ENCODE results near the gene SMAD9. TPM values are rescaled to one million over a fixed set of nuclear protein-coding genes. Genes with fewer than 3 reads are reported as not detected.

The SMAD9 gene
- total RNA-seq, 1 experiment from 2014 or later, result 1.1 TPM

DNA sequence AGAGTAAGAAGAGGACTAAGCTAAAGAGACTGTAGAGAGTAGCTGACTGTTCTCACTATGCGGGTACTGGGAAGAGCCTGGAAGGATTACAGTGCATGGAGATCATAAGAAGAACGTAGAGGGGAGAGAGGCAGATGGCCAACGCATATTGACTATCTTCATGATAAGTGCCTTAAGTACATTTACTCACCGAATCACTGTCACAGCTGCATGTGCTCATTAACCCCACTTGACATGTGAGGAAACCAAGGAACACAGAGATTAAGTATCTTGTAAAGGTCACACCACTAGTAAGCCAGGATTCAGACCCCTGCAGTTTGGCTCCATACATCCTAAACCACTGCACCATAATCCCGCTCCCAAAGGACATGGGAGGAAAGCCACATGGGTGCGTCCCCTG, 34.1 kb downstream of the SMAD9 start:
- Mint-ChIP-seq H3K27ac (no peak overlapping the region), H3K4me3 (no peak overlapping the region), H3K4me1 (peaks cover 30 to 35% of the 10 kb centered on the region in 2 experiments), H3K9me3 (no peaks in the 10 kb centered on the region), H3K27me3 (ENCODE audit: low read depth) (no peaks in the 10 kb centered on the region), H3K36me3 (ENCODE audit: insufficient read depth in 1 of 3, low read depth in 3 of 3) (no peaks in the 10 kb centered on the region)
- H4K20me1 ChIP-seq (ENCODE audit: control insufficient read depth, insufficient read depth, insufficient read length), result no peaks in the 10 kb centered on the region
- no peaks in the 10 kb centered on the region for H3K79me2 ChIP-seq (ENCODE audit: insufficient read depth, low read length)
- no peak overlapping the region for H2BK5ac ChIP-seq (ENCODE audit: insufficient read length, low read length)
- H3K9ac ChIP-seq (ENCODE audit: extremely low read depth, insufficient read length, low read length), result no peak overlapping the region
- H3T11ph ChIP-seq (ENCODE audit: low read length), result no peak overlapping the region
- H3K23ac ChIP-seq (ENCODE audit: insufficient read length, low read depth, low read length), result no peak overlapping the region
- no peak overlapping the region for H2AK5ac ChIP-seq (ENCODE audit: insufficient read length, low read length)
- no CpG with 5 or more reads among the region's 6 CpGs for WGBS (ENCODE audit: extremely low coverage, insufficient read length, low lambda C conversion rate)
- H3K79me1 ChIP-seq (ENCODE audit: insufficient read depth, low read depth, low read length, poor library complexity, severe bottlenecking), result no peaks in the 10 kb centered on the region
- H3K9me3 ChIP-seq (ENCODE audit: control insufficient read depth, low read depth, low read length), result no peaks in the 10 kb centered on the region
- H4K8ac ChIP-seq (replicated peaks; ENCODE audit: insufficient read length, low read depth, low read length), result no peak overlapping the region
- H2BK15ac ChIP-seq (ENCODE audit: low read depth, low read length), result no peak overlapping the region
- TF ChIP-seq, protein P1, sequence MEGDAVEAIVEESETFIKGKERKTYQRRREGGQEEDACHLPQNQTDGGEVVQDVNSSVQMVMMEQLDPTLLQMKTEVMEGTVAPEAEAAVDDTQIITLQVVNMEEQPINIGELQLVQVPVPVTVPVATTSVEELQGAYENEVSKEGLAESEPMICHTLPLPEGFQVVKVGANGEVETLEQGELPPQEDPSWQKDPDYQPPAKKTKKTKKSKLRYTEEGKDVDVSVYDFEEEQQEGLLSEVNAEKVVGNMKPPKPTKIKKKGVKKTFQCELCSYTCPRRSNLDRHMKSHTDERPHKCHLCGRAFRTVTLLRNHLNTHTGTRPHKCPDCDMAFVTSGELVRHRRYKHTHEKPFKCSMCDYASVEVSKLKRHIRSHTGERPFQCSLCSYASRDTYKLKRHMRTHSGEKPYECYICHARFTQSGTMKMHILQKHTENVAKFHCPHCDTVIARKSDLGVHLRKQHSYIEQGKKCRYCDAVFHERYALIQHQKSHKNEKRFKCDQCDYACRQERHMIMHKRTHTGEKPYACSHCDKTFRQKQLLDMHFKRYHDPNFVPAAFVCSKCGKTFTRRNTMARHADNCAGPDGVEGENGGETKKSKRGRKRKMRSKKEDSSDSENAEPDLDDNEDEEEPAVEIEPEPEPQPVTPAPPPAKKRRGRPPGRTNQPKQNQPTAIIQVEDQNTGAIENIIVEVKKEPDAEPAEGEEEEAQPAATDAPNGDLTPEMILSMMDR (conservative IDR thresholded peaks at IDR 0.05), result no peak
- H3K23me2 ChIP-seq (ENCODE audit: insufficient read length, low read depth, low read length, poor library complexity, severe bottlenecking), result no peaks in the 10 kb centered on the region
- H3K4ac ChIP-seq (ENCODE audit: low read depth, low read length), result no peak overlapping the region
- H2BK120ac ChIP-seq (ENCODE audit: low read depth, low read length, poor library complexity, severe bottlenecking), result no peak overlapping the region
- no peak overlapping the region for H2BK12ac ChIP-seq (ENCODE audit: insufficient read length, low read depth, low read length)
- no peak overlapping the region for H3K14ac ChIP-seq (ENCODE audit: insufficient read depth, low read length)
- H3K4me1 ChIP-seq (ENCODE audit: insufficient read depth, low read length), result peaks cover 5% of the 10 kb centered on the region; the same call in 1 of the 2 replicates
- no peak overlapping the region for H3K56ac ChIP-seq (ENCODE audit: insufficient read length, low read depth, low read length)
- no peak overlapping the region for H2AFZ ChIP-seq (ENCODE audit: low read length)
- H3K18ac ChIP-seq (ENCODE audit: insufficient read length, low read depth, low read length), result no peak overlapping the region
- no peak overlapping the region for H4K5ac ChIP-seq (ENCODE audit: insufficient read length, low read depth, low read length)
- H2BK20ac ChIP-seq (ENCODE audit: low read depth, low read length, poor library complexity, severe bottlenecking), result no peak overlapping the region
- H3K27me3 ChIP-seq (ENCODE audit: insufficient read depth, low read length), result no peaks in the 10 kb centered on the region
- no peak overlapping the region for H4K91ac ChIP-seq (ENCODE audit: insufficient read length, low read depth, low read length)
- H3K27ac ChIP-seq (ENCODE audit: insufficient read length, low read depth, low read length), result no peak overlapping the region
- no peak for DNase-seq
- no peak overlapping the region for H3K4me2 ChIP-seq (ENCODE audit: insufficient read depth, insufficient read length, low read length)
